Islet of Langerhans (tissue), 1 donor: ENCODE measurements around the gene AMOTL2.

Source experiments
- FAIRE-seq: peaks from one replicate; lab custom pipeline; 2011; peaks lifted over from hg19 to GRCh38; lab: Jason Lieb, UNC

AMOTL2 gene

DNA sequence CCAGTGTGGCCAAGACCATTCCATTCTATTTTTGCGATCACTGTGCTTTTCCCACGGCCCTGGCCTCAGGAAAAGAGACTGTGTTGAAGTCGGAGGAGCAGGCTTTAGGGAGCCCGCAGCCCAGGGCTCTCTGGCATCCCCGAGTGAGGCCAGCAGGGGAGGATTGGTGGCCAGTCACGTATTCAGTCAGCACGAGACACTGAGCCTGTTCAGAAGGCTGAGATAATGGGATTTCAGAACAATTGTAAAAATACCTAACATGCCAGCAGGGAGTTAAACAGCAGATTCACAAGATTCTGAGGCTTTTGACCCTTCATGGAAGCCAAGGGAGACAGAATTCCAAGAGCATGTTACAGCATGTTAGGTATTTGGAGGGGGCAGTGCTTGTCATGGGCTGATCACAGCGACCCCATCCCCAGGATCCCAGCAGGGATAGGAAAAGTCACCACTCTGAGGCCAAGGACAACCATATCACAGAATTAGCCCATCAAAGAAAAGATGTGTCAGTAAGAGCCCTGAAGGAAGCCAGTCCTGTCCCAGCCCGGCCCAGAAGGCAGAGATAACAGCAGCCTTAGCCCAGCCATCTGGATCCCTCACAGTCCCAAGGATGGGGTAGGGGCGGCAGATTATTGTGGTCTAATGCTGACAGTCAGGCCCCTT, 40.6 kb downstream of the AMOTL2 start:
- FAIRE-seq, result no peak

DNA sequence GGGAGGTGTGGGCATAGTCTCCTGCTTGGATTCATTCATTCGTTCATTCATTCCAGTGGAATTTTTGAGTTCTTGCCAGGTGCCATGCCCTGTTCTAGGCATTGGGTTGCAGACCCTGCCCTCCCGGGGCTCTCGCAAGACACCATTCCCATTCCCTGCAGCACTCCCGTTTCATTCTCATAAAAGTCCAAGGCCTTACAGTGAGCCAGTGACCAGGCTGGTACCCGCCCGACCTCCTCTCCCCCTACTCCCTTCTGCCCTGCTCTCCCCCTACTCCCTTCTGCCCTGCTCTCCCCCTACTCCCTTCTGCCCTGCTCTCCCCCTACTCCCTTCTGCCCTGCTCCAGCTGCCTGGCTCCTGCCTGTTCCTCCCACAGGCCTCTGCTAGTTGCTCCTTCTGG, 41.9 kb downstream of the AMOTL2 start:
- FAIRE-seq, result no peak

DNA sequence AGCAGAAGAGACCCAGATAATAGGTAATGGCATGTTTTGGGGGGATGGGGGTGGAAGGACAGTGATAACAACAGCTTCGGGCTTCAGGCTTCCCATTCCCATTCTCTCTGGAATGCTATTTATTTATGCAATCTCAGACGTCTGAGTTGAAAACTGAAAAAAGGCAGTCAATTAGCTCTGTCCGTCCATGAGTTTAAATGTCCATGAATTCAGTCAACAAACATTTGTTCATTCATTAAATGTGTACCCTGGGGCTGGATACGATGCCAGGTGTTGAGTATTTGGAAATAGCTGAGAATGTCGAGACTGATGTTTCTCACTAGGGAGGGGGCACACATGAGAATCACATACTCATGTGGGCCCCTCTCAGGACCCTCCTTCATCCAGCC, 42.4 kb downstream of the AMOTL2 start:
- no peak for FAIRE-seq

DNA sequence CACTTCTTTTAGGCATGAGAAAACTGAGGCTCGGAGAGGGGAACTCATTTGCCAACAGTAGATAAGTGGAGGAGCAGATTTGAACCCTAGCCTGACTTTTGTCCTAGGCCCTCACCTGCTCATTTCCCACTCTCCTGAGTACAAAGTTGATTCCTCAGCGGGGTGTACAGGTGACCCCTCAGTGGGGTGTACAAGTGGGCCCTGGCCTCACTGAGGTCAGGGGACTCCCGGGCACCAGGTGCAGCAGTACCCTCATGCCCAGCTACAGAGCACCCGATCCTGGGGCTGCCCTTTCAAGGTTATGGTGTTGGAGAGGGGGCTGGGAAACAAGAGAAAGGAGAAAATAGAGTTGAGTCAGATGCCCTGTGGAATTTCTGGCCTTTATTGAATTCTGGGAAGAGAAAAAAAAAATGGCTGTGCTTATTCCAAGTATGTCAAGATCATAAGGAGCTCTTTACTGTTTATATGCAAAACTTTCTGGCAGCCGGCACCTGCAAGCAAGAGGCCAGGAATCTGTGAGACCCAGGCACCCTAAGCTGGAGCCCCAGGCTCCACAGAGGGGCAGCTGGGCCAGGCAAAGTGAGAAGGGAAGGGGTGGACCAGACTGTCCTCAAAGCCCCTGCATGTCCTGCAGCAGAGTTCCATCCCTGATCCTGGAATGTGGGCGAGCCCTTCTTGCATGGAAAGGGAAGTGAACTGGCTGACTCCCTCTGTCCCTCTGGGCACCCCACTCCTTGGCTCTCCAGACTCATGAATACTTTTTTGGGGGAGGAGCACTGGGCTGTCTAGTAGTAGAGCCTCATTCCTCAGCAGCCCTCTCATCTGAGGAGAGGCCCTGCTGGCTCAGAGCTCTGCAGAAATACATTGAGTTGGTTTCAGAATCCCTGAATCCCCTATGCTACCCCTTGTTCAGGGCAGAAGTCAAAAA, 43.1 kb downstream of the AMOTL2 start:
- FAIRE-seq, result no peak

DNA sequence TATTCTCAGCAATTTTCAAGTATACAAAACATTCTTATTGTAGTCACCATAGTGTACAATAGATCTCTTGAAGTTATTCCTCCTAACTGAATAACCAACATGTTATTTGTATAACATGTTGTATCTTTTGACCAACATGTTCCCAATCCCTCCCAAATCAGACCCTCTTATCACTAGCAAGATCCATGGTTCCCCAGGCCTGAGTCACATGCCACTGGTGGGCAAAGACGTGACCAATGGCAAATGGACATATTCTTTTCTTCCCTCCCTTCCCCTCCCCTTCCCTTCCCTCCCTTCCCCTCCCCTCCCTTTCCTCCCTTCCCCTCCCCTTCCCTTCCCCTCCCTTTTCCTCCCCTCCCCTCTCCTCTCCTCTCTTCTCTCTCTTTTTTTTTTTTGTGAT, 45.4 kb downstream of the AMOTL2 start:
- no peak for FAIRE-seq

DNA sequence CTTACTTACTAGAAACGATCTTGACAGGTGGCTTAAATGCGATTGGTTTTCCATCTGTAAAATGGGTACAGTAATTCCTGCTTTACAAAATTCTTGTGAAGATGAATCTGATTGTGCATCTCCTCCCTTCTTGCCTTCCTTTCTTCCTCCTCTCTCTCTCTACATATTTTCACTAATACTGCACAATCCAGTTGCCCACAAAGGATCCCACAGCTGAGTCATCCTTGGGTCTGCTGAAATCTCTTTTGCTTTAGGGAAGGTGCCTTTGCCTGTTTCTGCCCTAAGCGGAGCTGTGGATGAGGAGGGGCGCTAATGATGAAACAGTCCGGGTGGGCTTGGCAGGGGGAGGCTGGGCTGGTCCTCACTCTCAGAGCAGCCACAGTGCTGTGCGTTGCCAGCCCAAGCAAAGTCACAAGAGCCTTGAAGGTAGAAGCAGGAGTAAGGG, 46.1 kb downstream of the AMOTL2 start:
- no peak for FAIRE-seq

DNA sequence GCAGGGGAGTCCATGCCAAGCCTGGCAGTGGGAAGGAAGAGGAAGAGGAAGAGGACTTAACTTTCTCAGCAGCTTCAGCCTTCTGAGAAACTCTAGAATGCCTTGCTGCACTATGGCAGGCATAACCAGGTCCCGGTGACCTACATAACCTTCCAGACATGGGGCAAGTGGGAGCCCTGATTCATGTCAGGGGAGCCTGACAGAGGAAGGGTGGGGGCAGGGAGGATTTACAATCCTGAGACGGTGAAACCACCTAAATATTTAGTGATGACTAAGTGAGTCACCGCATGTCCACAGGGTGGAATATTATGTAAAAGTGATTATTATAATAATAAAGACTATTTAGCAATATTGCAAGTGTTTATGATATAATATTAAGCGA, 46.7 kb downstream of the AMOTL2 start:
- no peak for FAIRE-seq

DNA sequence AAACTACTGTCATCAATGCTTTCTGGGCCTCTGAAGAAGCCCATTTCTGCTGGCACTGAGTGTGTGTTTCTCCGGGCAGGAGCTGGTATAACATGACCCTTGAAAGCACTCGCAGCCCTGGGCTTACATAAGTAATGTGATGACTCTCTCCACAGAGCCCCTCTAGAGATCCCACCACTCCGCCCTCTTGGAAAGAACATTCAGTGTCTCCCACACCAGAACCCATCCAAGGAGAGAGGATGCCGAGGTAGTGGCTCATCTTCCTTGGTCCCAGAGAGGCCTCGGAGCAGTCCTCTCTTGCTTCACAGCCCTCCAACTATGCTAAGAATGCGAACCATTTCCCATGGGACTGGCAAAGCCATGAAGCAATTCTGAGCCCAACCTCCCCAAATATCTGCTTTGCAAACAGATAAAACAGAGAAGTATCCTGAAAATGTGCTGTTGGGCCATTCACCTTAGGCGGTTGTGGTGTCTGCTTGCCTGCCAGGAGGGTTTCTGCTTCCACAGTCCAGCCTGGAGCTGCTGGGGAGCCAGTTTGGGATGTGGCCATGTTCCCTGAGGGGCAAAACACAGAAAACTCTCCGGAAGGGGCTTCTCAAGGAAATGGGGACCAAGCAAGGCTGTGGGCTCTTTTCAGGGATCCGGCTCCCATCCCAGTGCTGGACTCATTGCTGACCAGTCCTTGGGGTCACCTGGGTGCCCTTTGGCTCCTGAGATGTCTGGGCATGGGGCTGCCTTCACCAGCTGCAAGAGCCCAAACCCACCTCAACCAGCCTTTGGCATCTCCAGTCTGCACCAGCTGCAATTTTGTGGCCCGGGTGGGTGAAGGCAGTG, 47.3 kb downstream of the AMOTL2 start:
- no peak for FAIRE-seq

DNA sequence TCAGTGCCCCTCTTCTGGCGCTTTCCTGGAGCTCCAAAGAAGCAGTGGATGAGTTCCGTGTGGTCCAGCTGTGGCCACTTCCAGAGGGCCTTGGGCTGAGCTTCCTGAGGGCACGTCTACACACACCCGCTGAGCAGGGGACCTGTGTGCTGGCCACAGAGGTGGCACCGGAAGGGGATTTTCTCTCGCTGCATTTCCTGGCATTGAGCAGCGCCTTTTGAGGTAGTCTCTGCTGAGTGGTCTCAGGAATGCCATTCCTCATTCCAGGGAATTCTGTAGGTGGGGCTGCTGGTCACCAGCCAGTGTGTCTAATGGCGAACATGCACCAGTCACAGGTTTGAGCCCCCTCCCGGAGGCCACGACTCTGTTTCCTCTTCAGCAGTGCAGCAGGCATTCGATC, 48.1 kb downstream of the AMOTL2 start:
- FAIRE-seq, result no peak

DNA sequence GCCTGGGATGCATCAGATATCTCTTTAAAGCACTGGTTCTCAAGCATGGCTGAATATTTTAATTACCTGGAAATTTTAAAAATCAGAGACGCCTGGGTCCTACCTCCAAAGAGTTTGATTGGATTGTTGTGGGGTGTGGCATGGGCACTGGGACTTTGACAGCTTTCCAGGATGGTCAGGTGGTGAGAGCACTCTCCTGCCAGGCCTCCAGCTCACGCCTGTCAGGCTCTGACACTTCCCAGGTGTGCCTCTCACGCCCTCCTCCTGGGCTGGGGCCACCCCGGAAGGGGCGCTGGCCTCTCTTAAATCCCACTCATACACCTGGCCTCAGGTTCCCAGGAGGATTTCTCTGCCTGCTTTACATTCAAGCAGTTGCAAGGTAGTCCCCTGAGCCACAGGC, 48.5 kb downstream of the AMOTL2 start:
- no peak for FAIRE-seq

DNA sequence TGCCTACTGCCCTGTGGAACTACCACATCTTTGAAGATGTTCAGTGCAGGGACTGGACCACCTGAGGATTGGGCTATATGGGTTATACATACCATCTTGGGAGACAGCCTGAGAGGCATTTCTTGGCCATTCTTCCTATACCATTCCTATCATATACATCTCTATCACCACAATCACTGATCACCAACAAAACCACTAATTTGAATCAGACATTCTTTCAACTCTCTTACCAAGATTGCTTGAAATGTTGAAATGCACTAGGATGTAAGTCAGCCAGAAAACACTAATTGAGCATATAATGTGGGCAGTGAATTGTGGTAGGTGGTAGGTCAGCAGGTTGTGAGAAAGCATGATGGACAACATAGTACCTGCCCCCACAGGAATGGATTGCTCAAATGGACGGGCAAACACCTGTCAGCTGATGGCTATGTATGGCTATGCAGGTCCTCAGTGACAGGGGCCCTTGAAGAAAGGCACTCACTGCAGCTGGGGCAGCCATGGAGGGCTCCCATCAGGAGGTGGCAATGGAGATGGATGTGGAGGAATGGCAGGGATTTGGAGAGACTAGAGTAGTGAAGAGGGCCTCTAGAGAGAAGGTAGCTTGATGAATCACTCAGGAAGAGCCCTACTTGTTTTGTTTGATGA, 49.1 kb downstream of the AMOTL2 start:
- no peak for FAIRE-seq

DNA sequence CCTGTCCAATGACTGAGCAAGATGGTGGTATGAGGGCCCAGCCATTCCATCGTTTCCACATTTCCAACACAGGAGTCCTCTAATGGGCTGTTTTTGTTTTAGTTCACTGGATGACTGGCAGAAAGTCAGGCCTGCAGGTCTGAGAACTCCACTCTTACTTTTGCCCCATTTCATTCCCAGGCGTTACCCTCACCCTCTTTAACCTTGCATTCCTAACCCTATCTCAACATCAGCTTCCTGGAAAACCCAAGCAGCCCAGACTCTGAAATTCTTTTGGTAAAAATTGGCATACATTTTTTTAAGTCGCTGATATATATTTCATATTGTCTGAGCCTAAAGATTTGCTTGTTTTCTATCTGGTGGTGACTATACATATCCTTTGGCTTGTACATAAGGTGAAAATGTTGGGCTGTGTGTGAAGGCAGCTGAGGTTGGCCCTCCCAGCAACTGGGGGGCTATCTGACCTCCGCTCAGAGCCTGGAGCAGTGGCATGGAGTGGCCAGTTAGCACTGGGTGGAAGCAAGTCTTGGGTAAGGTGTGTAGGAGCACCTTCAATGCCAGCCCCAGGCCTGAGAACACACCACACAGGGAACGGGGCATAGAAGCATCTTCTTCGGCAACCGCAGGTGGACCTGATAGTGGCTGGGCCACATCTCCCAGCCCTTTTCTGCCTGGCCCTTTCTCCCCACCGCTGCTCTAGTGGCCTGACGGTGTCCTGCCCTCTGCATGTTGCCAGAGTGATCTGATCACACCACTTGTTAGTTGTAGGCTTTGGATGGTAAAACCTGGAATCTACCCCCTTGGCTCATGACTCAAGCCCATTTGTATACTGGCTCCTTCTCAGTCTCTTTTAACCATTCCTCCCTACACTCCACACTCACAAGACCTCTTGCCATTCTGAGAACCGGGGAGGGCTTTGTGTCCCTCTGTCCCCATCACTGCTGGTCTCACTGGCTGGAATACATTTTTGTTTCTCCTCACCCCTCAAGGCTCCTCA, 50.0 kb downstream of the AMOTL2 start:
- FAIRE-seq, result no peak

DNA sequence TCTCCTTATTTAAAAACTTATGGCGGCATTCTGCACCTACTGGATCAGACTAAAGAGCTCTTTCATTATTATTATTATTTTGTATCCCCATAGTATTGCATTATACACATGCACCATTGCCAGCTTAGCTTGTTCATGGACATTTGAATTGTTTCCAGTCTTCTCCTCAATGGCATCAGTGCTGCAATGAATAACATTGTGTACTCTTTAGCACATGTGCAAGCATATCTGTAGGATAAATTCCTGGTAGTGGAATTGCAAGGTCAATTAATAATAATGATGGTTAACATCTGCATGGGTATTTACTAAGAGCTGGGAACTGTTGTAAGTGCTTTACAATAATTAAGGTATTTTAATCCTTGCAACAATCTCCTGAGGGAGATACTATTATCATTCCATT, 52.0 kb downstream of the AMOTL2 start:
- FAIRE-seq, result no peak

DNA sequence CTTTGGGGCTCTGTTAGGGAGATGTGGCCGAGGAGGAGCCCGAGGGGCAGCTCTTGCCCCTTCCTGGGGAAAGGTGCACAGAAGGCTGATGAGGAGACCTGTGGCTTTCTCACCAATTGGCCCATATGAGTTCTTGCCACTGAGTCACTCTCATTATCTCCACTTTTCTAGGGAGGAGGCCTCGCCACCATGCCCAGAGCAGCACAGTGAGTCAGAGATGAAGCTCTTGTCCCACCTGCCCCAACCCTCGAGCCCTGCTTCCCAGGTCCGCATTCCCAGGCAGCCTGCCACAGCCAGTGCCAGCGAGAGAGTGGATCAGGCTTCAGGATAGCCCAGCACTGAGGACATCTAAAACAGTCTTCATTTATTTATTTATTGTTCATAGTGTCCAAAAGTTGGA, 53.5 kb downstream of the AMOTL2 start:
- no peak for FAIRE-seq

DNA sequence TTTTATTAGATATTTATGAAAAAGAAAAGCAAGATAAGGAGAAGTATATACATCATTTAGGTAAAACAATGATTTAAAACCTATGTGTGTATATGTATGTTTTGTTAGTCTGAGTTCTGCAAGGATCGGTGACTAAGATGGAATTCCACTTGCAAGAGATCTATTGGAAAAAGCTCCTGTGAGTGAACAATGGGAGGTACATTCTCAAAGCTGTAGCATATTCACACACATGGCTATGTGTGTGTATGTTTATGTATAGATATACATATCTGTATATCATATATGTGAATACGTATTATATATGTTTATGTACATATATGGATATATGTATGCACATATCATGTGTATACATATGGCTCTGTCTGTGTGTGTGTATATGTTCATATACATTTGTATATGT, 54.3 kb downstream of the AMOTL2 start:
- no peak for FAIRE-seq

DNA sequence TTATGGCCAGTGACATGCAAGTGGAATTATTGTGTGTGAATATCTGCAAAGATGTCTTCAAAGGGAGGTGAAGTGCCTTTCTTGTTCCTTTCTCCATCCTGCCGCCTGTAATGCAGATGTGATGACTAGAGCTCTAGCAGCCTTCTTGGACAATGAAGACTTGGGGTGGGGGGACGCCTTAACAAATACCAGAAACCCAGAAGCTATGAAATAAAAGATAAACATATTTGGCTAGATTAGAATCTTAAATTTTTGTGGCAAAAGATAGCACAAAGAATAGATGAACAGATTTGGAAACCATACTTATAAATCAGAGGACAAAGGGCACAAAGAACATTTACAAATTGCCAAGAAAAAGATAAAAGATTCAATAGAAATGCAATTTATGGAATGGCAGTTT, 56.1 kb downstream of the AMOTL2 start:
- FAIRE-seq, result no peak

DNA sequence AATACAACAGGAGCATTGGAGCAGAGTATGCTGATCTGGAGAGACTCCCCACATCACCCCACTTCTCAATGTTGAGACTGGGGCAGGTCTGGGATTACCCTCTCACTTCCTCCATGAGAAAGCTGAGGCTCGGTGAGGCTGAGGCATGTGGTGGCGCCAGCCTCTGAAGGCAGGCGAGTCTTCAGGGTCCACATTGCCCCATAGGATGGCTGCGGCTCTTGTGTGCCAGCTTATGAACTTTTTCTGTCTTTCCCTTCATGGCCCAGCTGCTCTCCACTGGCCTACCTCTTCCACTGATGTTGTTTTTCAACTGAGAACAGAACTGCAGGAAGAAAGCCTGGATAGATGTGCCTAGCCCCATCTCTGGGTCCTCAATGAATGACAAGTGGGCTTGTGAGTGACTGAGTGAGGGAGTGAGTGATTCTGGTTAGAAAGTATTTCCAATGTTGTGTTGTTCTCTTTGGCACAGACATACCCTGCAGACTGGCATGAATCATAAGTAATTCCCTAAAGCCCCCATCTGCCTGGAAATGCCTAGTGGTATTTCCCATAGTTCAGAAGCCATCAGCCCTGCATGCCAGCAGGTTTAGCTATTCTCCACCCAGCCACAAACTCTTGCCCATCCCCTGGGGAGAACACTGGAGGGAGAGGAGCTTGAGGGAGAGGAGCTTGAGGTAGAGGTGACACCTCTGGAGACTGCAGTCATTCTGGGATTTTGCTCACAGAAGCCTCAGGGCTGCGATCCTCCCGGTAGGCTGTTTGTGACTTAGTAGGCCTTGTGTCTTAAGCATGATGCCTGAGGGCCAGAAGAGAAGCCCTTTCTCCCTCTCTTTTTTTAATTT, 56.9 kb downstream of the AMOTL2 start:
- no peak for FAIRE-seq

DNA sequence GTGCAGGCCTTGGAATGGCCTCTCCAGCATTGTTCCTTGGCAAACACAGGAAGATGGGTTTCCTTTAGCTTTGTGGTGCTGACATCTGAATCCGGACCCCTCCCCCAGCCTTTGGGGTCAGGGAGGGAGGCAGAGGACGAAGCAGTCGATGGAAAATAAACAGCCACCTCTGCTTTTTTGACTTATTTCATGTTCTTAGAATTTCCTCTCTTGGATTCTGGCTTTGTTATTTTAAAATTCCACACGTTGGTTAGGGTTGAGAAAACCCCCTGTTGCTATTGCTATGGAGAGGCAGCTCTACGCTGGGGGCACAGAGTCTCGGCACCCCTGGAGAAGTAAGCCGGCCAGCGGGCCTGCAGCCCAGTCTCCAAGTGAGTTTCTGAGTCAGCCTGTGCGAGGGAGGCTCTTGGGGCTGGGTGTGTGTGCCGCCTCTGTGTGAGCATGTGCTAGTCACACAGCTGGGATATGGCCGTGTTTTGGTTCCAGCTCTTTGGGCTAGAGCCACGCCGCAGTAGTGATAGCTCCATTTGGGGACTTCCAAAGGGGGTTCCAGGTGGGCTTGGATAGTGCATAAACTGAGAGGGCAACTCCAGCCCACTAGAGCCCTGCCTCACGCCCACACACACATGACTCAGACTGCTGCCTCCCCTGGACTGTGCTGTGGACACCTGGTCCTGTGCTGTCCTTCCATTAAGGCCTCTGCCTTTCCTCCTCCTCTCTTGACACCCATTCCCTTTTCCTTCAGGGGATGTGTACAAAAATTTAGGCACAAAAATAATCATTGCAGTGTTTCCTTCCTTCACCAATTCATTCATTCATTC, 58.8 kb downstream of the AMOTL2 start:
- no peak for FAIRE-seq

DNA sequence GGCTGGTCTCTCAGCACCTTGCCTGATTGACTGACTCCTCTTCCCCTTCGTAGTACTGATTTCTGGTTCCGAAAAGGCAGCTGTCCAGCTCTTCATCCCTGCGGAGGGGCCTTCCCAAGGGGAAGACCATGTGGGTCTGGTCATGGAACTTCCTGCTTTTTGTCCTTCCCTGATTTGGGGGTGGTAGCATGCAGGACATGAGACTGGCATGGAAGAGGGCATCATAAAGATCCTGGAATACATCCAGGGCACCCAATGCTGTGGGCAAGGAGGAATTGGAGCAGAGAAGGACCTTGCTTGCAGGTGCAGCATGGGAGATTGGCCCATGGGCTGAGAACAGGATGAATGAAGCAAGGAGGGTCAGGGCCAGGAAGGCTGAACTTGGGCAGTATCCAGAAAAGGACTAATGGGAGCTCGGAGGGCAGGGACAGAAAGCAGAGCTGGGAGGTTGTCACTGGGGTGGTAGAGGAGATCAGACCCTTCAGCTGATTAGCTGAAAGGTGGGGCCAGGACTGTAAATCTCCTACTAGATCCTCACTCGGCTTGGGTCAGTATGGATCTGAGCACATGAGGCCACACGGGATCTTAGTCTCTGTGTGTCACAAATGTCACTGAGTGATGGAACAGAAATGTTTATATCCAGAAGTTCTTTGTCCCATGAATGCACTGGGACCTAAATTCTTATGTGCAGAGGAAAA, 59.5 kb downstream of the AMOTL2 start:
- FAIRE-seq, result no peak
